RWPE2 (cell line): ENCODE results near the gene NRG3.

Source experiments
- ATAC-seq: fragments of 200-7000 bp; cut with Tn5 transposase; 3 replicates; pipeline ENCODE4 v1.9.1; 2021; ENCODE audit warnings: low read depth
- DNase-seq: peaks from one replicate; pipeline ENCODE4 v3.0.0-alpha.2; 2020; ENCODE audit warnings: low spot score
- H3K27ac ChIP-seq: fragments of 450-650 bp; 2 replicates; pipeline ENCODE4 v1.5.1; 2017; ENCODE audit warnings: mild to moderate bottlenecking; ENCODE audit not compliant: poor library complexity, severe bottlenecking
- H3K27me3 ChIP-seq: fragments of 250-450 bp; sonication (Bioruptor Pico); 2 replicates; pipeline ENCODE4 v1.5.1; 2021; ENCODE audit warnings: mild to moderate bottlenecking, moderate library complexity; ENCODE audit not compliant: insufficient read depth, poor library complexity, severe bottlenecking
- H3K36me3 ChIP-seq: fragments of 250-450 bp; sonication (Bioruptor Pico); 2 replicates; pipeline ENCODE4 v1.5.1; 2020; ENCODE audit warnings: low read depth, mild to moderate bottlenecking, moderate library complexity
- H3K4me1 ChIP-seq: fragments of 250-450 bp; sonication (Bioruptor Pico); 2 replicates; pipeline ENCODE4 v1.5.1; 2021; ENCODE audit warnings: mild to moderate bottlenecking, moderate library complexity; ENCODE audit not compliant: insufficient read depth, poor library complexity, severe bottlenecking
- H3K4me3 ChIP-seq: fragments of 250-450 bp; sonication (Bioruptor Pico); 2 replicates; pipeline ENCODE4 v1.5.1; 2021; ENCODE audit warnings: mild to moderate bottlenecking, moderate library complexity; ENCODE audit not compliant: severe bottlenecking
- H3K9me3 ChIP-seq: fragments of 250-450 bp; sonication (Bioruptor Pico); 2 replicates; pipeline ENCODE4 v1.5.1; 2021; ENCODE audit warnings: mild to moderate bottlenecking, moderate library complexity; ENCODE audit not compliant: severe bottlenecking
- TF ChIP-seq, protein P1 (sequence below): fragments of 450-650 bp; IDR thresholded peaks from one replicate; pipeline ENCODE4 v1.5.1; 2017; ENCODE audit warnings: mild to moderate bottlenecking, moderate library complexity; ENCODE audit not compliant: poor library complexity, severe bottlenecking

The NRG3 gene

DNA sequence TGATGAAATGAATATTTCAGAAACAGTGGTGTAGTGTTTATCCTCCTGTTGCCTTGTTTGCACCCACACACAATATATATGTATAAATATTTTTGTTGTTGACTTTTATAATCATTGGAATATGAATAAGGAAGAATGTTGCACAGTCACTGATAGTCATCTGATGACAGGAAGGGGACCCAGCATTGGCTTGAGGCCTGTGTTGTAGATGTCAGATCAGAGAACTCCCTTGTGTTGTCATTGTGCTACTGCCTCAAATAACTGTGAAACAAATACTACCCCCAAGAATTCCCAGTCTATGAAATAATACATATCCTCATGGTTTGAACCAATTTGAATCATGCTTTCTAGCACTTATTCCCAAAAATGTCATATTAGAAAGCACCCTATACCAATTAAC is 84.0 kb downstream of the NRG3 start:
- no peak for ATAC-seq
- Histone ChIP-seq H3K36me3 (no peaks in the 10 kb centered on the region), H3K27ac (no peak overlapping the region), H3K9me3 (no peaks in the 10 kb centered on the region), H3K4me1 (no peaks in the 10 kb centered on the region), H3K4me3 (no peak overlapping the region), H3K27me3 (no peaks in the 10 kb centered on the region)
- no peak for DNase-seq
- TF ChIP-seq, protein P1, sequence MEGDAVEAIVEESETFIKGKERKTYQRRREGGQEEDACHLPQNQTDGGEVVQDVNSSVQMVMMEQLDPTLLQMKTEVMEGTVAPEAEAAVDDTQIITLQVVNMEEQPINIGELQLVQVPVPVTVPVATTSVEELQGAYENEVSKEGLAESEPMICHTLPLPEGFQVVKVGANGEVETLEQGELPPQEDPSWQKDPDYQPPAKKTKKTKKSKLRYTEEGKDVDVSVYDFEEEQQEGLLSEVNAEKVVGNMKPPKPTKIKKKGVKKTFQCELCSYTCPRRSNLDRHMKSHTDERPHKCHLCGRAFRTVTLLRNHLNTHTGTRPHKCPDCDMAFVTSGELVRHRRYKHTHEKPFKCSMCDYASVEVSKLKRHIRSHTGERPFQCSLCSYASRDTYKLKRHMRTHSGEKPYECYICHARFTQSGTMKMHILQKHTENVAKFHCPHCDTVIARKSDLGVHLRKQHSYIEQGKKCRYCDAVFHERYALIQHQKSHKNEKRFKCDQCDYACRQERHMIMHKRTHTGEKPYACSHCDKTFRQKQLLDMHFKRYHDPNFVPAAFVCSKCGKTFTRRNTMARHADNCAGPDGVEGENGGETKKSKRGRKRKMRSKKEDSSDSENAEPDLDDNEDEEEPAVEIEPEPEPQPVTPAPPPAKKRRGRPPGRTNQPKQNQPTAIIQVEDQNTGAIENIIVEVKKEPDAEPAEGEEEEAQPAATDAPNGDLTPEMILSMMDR: no peak

DNA sequence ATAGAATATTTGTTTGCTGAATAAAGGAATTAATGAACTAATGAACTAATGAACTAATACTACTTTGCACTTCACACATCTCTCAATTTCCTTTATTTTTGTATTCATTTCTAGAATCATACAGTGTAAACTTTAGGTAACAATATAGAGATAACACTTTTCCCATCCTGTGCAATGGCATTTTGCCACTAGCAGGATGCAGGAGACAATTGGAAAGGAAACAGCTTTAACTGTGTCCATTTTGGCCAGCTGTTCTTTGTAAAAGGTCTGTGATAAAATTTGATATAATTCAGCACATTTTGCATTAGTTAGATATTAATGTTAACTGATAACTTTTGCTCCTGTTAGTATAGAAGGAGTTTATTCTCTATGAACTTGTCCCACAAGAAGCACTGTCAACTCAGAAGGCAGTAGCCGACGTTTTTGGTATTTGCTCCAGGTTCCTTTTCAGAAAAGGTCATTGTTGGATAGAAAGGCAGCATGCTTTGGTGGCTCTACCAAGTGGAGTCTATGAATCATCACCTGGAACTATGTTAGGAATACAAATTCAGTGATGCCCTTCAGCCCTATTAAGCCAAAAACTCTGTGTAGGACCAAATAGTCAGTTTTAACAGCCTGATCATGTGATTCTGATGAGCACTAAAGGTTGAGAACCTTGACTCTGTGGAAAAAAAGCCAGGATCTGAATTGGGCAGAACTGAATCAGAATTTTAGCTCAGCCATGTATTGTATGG is 86.6 kb downstream of the NRG3 start:
- Histone ChIP-seq H3K9me3 (no peaks in the 10 kb centered on the region), H3K4me3 (no peak overlapping the region), H3K4me1 (no peaks in the 10 kb centered on the region), H3K27ac (no peak overlapping the region), H3K36me3 (no peaks in the 10 kb centered on the region), H3K27me3 (no peaks in the 10 kb centered on the region)
- TF ChIP-seq, protein P1: no peak
- no peak for ATAC-seq
- DNase-seq: no peak

DNA sequence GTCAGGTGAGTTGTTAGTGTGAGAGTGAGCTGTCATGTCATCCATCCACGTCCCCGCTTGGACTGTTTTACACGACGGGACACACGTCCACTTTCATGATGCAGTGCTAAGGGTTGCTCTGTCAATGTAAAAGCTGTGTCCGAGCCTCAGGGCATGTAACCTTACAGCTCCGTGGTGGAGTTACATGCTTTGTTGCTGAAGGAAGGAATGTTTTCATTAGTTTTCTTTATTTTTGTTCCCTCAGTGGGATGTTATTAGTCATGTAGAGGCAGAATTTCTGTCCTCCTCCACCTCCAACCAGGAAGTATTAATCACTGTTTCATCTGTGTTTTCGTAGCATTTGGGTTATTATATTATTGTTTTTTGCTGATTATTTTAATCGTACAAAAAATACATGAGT is 88.6 kb downstream of the NRG3 start:
- Histone ChIP-seq H3K36me3 (no peaks in the 10 kb centered on the region), H3K4me3 (no peak overlapping the region), H3K4me1 (no peaks in the 10 kb centered on the region), H3K27me3 (no peaks in the 10 kb centered on the region), H3K9me3 (no peaks in the 10 kb centered on the region), H3K27ac (no peak overlapping the region)
- ATAC-seq (no peak), DNase-seq (no peak)
- TF ChIP-seq, protein P1: no peak

DNA sequence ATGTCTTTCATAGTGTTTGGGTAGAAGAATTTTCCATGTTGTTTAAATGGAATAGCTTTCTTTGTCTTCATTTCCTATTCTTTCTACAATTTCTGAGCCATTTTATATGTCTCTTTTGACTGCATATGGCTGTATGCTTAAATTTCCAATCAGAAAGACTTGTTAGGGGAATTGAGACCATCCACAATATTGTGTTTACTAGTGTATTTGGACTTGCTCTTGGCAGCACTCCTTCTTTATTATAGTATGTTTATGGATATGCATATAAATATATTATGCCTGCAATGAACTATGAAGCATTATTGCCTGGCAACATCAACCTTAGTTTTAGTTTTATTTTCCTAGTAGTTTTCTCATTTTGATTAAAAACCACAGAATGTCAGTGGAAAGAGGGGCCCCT is 92.7 kb downstream of the NRG3 start:
- Histone ChIP-seq H3K4me1 (no peaks in the 10 kb centered on the region), H3K4me3 (no peak overlapping the region), H3K9me3 (no peaks in the 10 kb centered on the region), H3K27ac (no peak overlapping the region), H3K36me3 (no peaks in the 10 kb centered on the region), H3K27me3 (no peaks in the 10 kb centered on the region)
- DNase-seq (no peak), ATAC-seq (no peak)
- TF ChIP-seq, protein P1: no peak

DNA sequence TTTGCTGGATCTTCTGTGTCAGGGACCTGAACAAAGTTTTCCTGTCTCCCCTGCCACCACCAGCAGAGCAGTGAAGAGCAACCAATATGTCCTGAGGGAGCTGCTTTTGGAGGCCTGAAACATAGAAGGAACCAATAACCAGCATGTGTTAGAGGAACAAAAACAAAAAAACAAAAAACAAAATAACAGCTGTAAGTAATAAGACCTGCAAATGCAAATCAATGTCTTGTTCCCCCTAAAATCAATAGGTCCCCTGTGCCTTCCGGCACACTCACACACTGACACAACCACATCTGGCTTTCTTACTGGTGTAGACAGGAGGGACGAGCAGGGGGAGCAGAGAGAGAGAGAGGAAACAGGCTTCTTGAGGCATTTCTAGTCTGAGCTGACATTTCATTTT is 94.1 kb downstream of the NRG3 start:
- H3K9me3 ChIP-seq: no peaks in the 10 kb centered on the region

More for the DNA sequence above, 94.1 kb downstream of the NRG3 start:
- Histone ChIP-seq H3K36me3 (no peaks in the 10 kb centered on the region), H3K4me1 (no peaks in the 10 kb centered on the region), H3K27ac (no peak overlapping the region), H3K27me3 (no peaks in the 10 kb centered on the region), H3K4me3 (no peak overlapping the region)
- DNase-seq (no peak), ATAC-seq (no peak)
- TF ChIP-seq, protein P1: no peak
